ENCODE data around the gene L3MBTL4.
A peak's percentile ranks its signal among the peaks of the same experiment; 100 is the strongest.

L3MBTL4 gene

GRCh38 chr18:6069539-6069938 is 345.2 kb downstream of the L3MBTL4 start:
- no peak overlapping the region for H3K4me3 ChIP-seq (ENCODE audit: control insufficient read depth, low read depth, low read length)
- DNase-seq (ENCODE audit: low read depth), result peak; percentile 41
- TF ChIP-seq CTCF (conservative IDR thresholded peaks at IDR 0.05; ENCODE audit: control insufficient read depth, insufficient read depth, low read depth, low read length), result no peak

- TF ChIP-seq CTCF (conservative IDR thresholded peaks at IDR 0.05; ENCODE audit: control insufficient read depth, insufficient read depth, low read depth, low read length), result no peak
- no peak overlapping the region for H3K4me3 ChIP-seq (ENCODE audit: control insufficient read depth, low read depth, low read length)
- no peak for DNase-seq (ENCODE audit: low read depth)
These were observed 345.6 kb downstream of the L3MBTL4 start for GRCh38 chr18:6069103-6069502.

- H3K4me3 ChIP-seq (ENCODE audit: control insufficient read depth, low read depth, low read length), result no peak overlapping the region
- no peak for DNase-seq (ENCODE audit: low read depth)
- TF ChIP-seq CTCF (conservative IDR thresholded peaks at IDR 0.05; ENCODE audit: control insufficient read depth, insufficient read depth, low read depth, low read length), result no peak
These were observed 354.6 kb downstream of the L3MBTL4 start for GRCh38 chr18:6060149-6060548.

GRCh38 chr18:6059551-6059950 is 355.2 kb downstream of the L3MBTL4 start:
- TF ChIP-seq CTCF (conservative IDR thresholded peaks at IDR 0.05; ENCODE audit: control insufficient read depth, insufficient read depth, low read depth, low read length), result no peak
- no peak for DNase-seq (ENCODE audit: low read depth)
- H3K4me3 ChIP-seq (ENCODE audit: control insufficient read depth, low read depth, low read length), result no peak overlapping the region

- peak; percentile 69 for DNase-seq (ENCODE audit: low read depth)
- no peak overlapping the region for H3K4me3 ChIP-seq (ENCODE audit: control insufficient read depth, low read depth, low read length)
- no peak for TF ChIP-seq CTCF (conservative IDR thresholded peaks at IDR 0.05; ENCODE audit: control insufficient read depth, insufficient read depth, low read depth, low read length)
These were observed 355.8 kb downstream of the L3MBTL4 start for GRCh38 chr18:6058941-6059340.

- DNase-seq (ENCODE audit: low read depth), result peak; percentile 56
- TF ChIP-seq CTCF (conservative IDR thresholded peaks at IDR 0.05; ENCODE audit: control insufficient read depth, insufficient read depth, low read depth, low read length), result no peak
- no peak overlapping the region for H3K4me3 ChIP-seq (ENCODE audit: control insufficient read depth, low read depth, low read length)
These were observed 357.1 kb downstream of the L3MBTL4 start for GRCh38 chr18:6057604-6058003.

Data from fibroblast of mammary gland (primary cell).